Transverse colon (tissue), 4 donors: ENCODE measurements around the gene SPECC1. TPM values are rescaled to one million over a fixed set of nuclear protein-coding genes. Genes with fewer than 3 reads are reported as not detected.

ENCODE experiments used
- DNase-seq: peaks from one replicate; pipeline ENCODE4 v3.0.0-alpha.2; 2019
- H3K27ac ChIP-seq, 4 donors: fragments of 200-600 bp; sonication (generic); 2 replicates each; pipeline ENCODE4 v1.5.1; 2016 to 2018; ENCODE audit warnings: inconsistent platforms in 4 of 4
- H3K27me3 ChIP-seq: fragments of 200-600 bp; sonication (generic); 2 replicates; pipeline ENCODE4 v1.5.1; 2017; ENCODE audit warnings: inconsistent platforms
- H3K36me3 ChIP-seq, 4 donors: fragments of 200-600 bp; sonication (generic); 2 replicates each; pipeline ENCODE4 v1.5.1; 2017 to 2019; ENCODE audit warnings: inconsistent platforms in 4 of 4
- H3K4me1 ChIP-seq, 4 donors: fragments of 200-600 bp; sonication (generic); 2 replicates each; pipeline ENCODE4 v1.5.1; 2017 to 2020; ENCODE audit warnings: inconsistent platforms in 4 of 4
- H3K4me3 ChIP-seq, 4 donors: fragments of 200-600 bp; sonication (generic); 1 replicate in 1 of 4; 2 replicates in 3 of 4; pipeline versions ENCODE4 v1.5.1 to v1.6.1; 2017 to 2019; ENCODE audit warnings: inconsistent platforms in 4 of 4
- H3K9me3 ChIP-seq, 2 donors: fragments of 200-600 bp; sonication (generic); 2 replicates each; pipeline ENCODE4 v1.5.1; 2017 to 2019; ENCODE audit warnings: inconsistent platforms in 2 of 2
- CTCF ChIP-seq, 5 experiments: fragments of 200-600 bp in 3 of 5; fragments of 450-650 bp in 2 of 5; sonication (generic) in 3 of 5; IDR thresholded peaks; 1 replicate in 2 of 5; 2 replicates in 3 of 5; pipeline ENCODE4 v1.5.1; 2016 to 2017; ENCODE audit warnings: antibody characterized with exemption in 5 of 5, inconsistent platforms in 3 of 5, mild to moderate bottlenecking in 2 of 5, moderate library complexity in 1 of 5
- EP300 ChIP-seq: sonication (generic); formaldehyde crosslinking; IDR thresholded peaks from one replicate; pipeline ENCODE4 v1.6.1; 2017; ENCODE audit warnings: antibody characterized with exemption, low read depth
- POLR2A ChIP-seq: fragments of 450-650 bp; IDR thresholded peaks from one replicate; pipeline ENCODE4 v1.6.1; 2016; ENCODE audit warnings: antibody characterized with exemption, mild to moderate bottlenecking, moderate library complexity
- POLR2AphosphoS5 ChIP-seq, 3 donors: sonication (generic); formaldehyde crosslinking; IDR thresholded peaks; one replicate each; pipeline ENCODE4 v1.6.1; 2016; ENCODE audit warnings: antibody characterized with exemption in 3 of 3
- WGBS, 2 donors: methylation state at CpG; one replicate each; pipeline ENCODE4 v1.1.5; 2018; ENCODE audit warnings: low coverage in 1 of 2; 5-methylcytosine and 5-hydroxymethylcytosine counted together
- in situ Hi-C, 4 donors: fragments of 200-750 bp; cut with MboI; loops; one replicate each; pipeline versions ENCODE4 v1.15.0 to v1.15.1; 2017; ENCODE audit warnings: low sequenced_read_pairs in 3 of 4, low pct_ligation_motif_present in 1 of 4, low pct_unique_long_range_greater_than_20kb in 1 of 4
- intact Hi-C: fragments of 100-400 bp; cut with DNase I; formaldehyde crosslinking; loops from one replicate; pipeline ENCODE4 v1.15.1; 2023; ENCODE audit warnings: low total_unique reads
- total RNA-seq, 4 donors: library from RNA; depleted of rRNA; stranded (reverse); fragments of >200 nt; gene quantifications; one replicate each; pipeline ENCODE4 v1.1.0, GENCODE V29; 2016

SPECC1 gene
- total RNA-seq, 4 donors from 2014 or later, result 117 to 141 (median 125) TPM

GRCh38 chr17:20299013-20299412, 289.9 kb downstream of the SPECC1 start:
- Histone ChIP-seq H3K4me3 (no peak overlapping the region), H3K36me3 (no peaks in the 10 kb centered on the region), H3K4me1 (peaks cover 0 to 10% (median 0%) of the 10 kb centered on the region in 4 donors), H3K27me3 (no peaks in the 10 kb centered on the region), H3K9me3 (no peaks in the 10 kb centered on the region), H3K27ac (no peak overlapping the region)
- 96 to 97% methylated on average over 3 of the region's 3 CpGs for WGBS, 2 donors
- intact Hi-C loops (no loop called here), in situ Hi-C loops (no loop called here)
- TF ChIP-seq POLR2AphosphoS5 (IDR thresholded peaks at IDR 0.05) (no peak), EP300 (no peak), POLR2A (no peak), CTCF (IDR thresholded peaks at IDR 0.05) (no peak)
- DNase-seq, result no peak

GRCh38 chr17:20300436-20300934, 291.3 kb downstream of the SPECC1 start:
- TF ChIP-seq CTCF (IDR thresholded peaks at IDR 0.05) (no peak), POLR2AphosphoS5 (IDR thresholded peaks at IDR 0.05) (peak in 1 of 3 donors; percentile 21)
- in situ Hi-C loops (loop anchor here in 1 of 4 donors (25.0 kb wide), 2 partner anchors 188 to 313 kb away; partner anchors contain the start of gene AKAP10), intact Hi-C loops (no loop called here)
- H3K9me3 ChIP-seq, result no peaks in the 10 kb centered on the region
- peak overlapping the region; percentile 30 to 78 (median 77) for H3K27ac ChIP-seq
- H3K27me3 ChIP-seq, result no peaks in the 10 kb centered on the region
- no peak overlapping the region for H3K4me3 ChIP-seq
- H3K36me3 ChIP-seq, result no peaks in the 10 kb centered on the region
- no peak for DNase-seq
- WGBS, 2 donors, result 82% methylated on average over 9 of the region's 9 CpGs; no CpG with 5 or more reads in 1 of the 2 donors
- peaks cover 0 to 10% (median 0%) of the 10 kb centered on the region in 4 donors for H3K4me1 ChIP-seq

- intact Hi-C loops (no loop called here), in situ Hi-C loops (loop anchor here in 1 of 4 donors (25.0 kb wide), 2 partner anchors 190 to 315 kb away; partner anchors contain the start of gene AKAP10)
- Histone ChIP-seq H3K27ac (peak overlapping the region in 1 of 4 donors; percentile 1), H3K36me3 (peaks cover 0 to 14% (median 7%) of the 10 kb centered on the region in 4 donors), H3K4me1 (peaks cover 0 to 10% (median 0%) of the 10 kb centered on the region in 4 donors), H3K9me3 (peaks cover 11 to 14% of the 10 kb centered on the region in 2 donors), H3K27me3 (no peaks in the 10 kb centered on the region), H3K4me3 (no peak overlapping the region)
- TF ChIP-seq CTCF (IDR thresholded peaks at IDR 0.05) (no peak), POLR2A (no peak), EP300 (no peak), POLR2AphosphoS5 (IDR thresholded peaks at IDR 0.05) (no peak)
- 82% methylated on average over 9 of the region's 9 CpGs; no CpG with 5 or more reads in 1 of the 2 donors for WGBS, 2 donors
- DNase-seq, result no peak
These were observed 293.2 kb downstream of the SPECC1 start for GRCh38 chr17:20302246-20302917.

- no peak for TF ChIP-seq CTCF (IDR thresholded peaks at IDR 0.05)
- no peak for TF ChIP-seq EP300
- no peak for TF ChIP-seq POLR2A
- no peak for TF ChIP-seq POLR2AphosphoS5 (IDR thresholded peaks at IDR 0.05)
- H3K36me3 ChIP-seq, result peaks cover 0 to 17% (median 7%) of the 10 kb centered on the region in 4 donors
- peaks cover 0 to 10% (median 0%) of the 10 kb centered on the region in 4 donors for H3K4me1 ChIP-seq
- WGBS, 2 donors, result 90 to 91% methylated on average over 5 of the region's 5 CpGs
- in situ Hi-C loops, result loop anchor here in 1 of 4 donors (25.0 kb wide), 2 partner anchors 193 to 318 kb away; partner anchors contain the start of gene AKAP10
- no peak overlapping the region for H3K4me3 ChIP-seq
- intact Hi-C loops, result no loop called here
- DNase-seq, result no peak
- H3K27ac ChIP-seq, result no peak overlapping the region
- H3K27me3 ChIP-seq, result no peaks in the 10 kb centered on the region
- H3K9me3 ChIP-seq, result peaks cover 14% of the 10 kb centered on the region in 2 donors
These were observed 295.8 kb downstream of the SPECC1 start for GRCh38 chr17:20304961-20305360.
